Loucy (cell line): ENCODE results near the gene SRBD1.

ENCODE experiments used
- EZH2phosphoT487 ChIP-seq: fragments of 200-600 bp; IDR thresholded peaks from 2 replicates; pipeline ENCODE4 v1.6.1; 2018; ENCODE audit warnings: antibody characterized with exemption, mild to moderate bottlenecking, moderate library complexity, borderline replicate concordance
- TF ChIP-seq, protein P1 (sequence below): fragments of 200-600 bp; sonication (generic); conservative IDR thresholded peaks from 2 replicates; pipeline ENCODE4 v1.5.1; 2014; ENCODE audit warnings: mild to moderate bottlenecking, antibody characterized with exemption, low read length

- TF ChIP-seq, protein P1, sequence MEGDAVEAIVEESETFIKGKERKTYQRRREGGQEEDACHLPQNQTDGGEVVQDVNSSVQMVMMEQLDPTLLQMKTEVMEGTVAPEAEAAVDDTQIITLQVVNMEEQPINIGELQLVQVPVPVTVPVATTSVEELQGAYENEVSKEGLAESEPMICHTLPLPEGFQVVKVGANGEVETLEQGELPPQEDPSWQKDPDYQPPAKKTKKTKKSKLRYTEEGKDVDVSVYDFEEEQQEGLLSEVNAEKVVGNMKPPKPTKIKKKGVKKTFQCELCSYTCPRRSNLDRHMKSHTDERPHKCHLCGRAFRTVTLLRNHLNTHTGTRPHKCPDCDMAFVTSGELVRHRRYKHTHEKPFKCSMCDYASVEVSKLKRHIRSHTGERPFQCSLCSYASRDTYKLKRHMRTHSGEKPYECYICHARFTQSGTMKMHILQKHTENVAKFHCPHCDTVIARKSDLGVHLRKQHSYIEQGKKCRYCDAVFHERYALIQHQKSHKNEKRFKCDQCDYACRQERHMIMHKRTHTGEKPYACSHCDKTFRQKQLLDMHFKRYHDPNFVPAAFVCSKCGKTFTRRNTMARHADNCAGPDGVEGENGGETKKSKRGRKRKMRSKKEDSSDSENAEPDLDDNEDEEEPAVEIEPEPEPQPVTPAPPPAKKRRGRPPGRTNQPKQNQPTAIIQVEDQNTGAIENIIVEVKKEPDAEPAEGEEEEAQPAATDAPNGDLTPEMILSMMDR: no peak
- no peak for TF ChIP-seq EZH2phosphoT487
Measured at GRCh38 chr2:45460825-45461224, 150.2 kb downstream of the SRBD1 start.
